Lower leg skin (tissue), 3 donors: ENCODE data around the gene LRIT3.

ENCODE experiments used
- POLR2A ChIP-seq, 2 donors: fragments of 450-650 bp; IDR thresholded peaks; one replicate each; pipeline ENCODE4 v1.6.1; 2016 to 2017; ENCODE audit warnings: antibody characterized with exemption in 2 of 2, mild to moderate bottlenecking in 1 of 2, moderate library complexity in 1 of 2
- TF ChIP-seq, protein P1 (sequence below), 3 donors: fragments of 450-650 bp; IDR thresholded peaks; one replicate each; pipeline ENCODE4 v1.5.1; 2016; ENCODE audit warnings: antibody characterized with exemption in 3 of 3, mild to moderate bottlenecking in 3 of 3, moderate library complexity in 2 of 3

DNA sequence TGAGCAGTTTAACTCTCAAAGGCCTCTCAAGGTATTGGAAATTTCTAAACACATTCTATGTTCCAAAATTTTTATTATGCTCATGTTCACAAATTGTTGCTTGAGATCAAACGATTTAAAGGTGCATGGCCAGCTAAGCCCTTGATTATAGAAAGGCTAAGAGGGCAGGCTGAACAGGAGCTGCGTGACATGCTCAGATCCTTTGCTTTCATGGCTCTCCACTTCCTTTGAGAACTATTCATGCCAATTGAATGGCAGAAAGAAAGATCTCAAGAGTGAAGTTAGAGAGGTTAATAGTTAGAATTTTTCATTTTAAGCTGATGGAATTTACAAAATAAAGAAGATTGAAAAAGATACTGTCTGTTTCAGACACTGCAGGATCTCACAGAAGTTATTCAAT lies 594 bp downstream of the LRIT3 start:
- TF ChIP-seq, protein P1, sequence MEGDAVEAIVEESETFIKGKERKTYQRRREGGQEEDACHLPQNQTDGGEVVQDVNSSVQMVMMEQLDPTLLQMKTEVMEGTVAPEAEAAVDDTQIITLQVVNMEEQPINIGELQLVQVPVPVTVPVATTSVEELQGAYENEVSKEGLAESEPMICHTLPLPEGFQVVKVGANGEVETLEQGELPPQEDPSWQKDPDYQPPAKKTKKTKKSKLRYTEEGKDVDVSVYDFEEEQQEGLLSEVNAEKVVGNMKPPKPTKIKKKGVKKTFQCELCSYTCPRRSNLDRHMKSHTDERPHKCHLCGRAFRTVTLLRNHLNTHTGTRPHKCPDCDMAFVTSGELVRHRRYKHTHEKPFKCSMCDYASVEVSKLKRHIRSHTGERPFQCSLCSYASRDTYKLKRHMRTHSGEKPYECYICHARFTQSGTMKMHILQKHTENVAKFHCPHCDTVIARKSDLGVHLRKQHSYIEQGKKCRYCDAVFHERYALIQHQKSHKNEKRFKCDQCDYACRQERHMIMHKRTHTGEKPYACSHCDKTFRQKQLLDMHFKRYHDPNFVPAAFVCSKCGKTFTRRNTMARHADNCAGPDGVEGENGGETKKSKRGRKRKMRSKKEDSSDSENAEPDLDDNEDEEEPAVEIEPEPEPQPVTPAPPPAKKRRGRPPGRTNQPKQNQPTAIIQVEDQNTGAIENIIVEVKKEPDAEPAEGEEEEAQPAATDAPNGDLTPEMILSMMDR (IDR thresholded peaks at IDR 0.05): no peak
- no peak for TF ChIP-seq POLR2A (IDR thresholded peaks at IDR 0.05)
